Activated T-helper 1 cell treated with anti-CD3 and anti-CD28 coated beads, Interleukin-12 subunit alpha, Interleukin-12 subunit beta, Interleukin-2, Interleukin-4 antibody, amounts not matched to agents 30 ng/mL and 10 ng/mL and 1 ng/mL, durations not matched to agents 14 hours and 24 hours and 36 hours (primary cell): ENCODE data around the gene LPP. TPM values are rescaled to one million over a fixed set of nuclear protein-coding genes. Genes with fewer than 3 reads are reported as not detected.

Experiments
- DNase-seq: peaks from one replicate; pipeline ENCODE4 v3.0.0; 2021; ENCODE audit warnings: low spot score
- H3K27ac Mint-ChIP-seq: one replicate; pipeline ENCODE4 v1.8.0; 2021; ENCODE audit warnings: mild to moderate bottlenecking, mixed read lengths
- H3K27me3 Mint-ChIP-seq: one replicate; pipeline ENCODE4 v1.8.0; 2022; ENCODE audit warnings: mild to moderate bottlenecking, moderate library complexity, mixed read lengths; ENCODE audit not compliant: insufficient read depth
- H3K36me3 Mint-ChIP-seq: one replicate; pipeline ENCODE4 v1.8.0; 2021; ENCODE audit warnings: low read depth, mixed read lengths
- H3K4me1 Mint-ChIP-seq: one replicate; pipeline ENCODE4 v1.8.0; 2021; ENCODE audit warnings: low read depth, mixed read lengths
- H3K4me3 Mint-ChIP-seq: one replicate; pipeline ENCODE4 v1.8.0; 2021; ENCODE audit warnings: mild to moderate bottlenecking, moderate library complexity, mixed read lengths
- H3K9me3 Mint-ChIP-seq: one replicate; pipeline ENCODE4 v1.8.0; 2021; ENCODE audit warnings: mixed read lengths
- intact Hi-C: fragments of 100-400 bp; cut with micrococcal nuclease; formaldehyde crosslinking; loops from one replicate; pipeline ENCODE4 v1.15.1; 2024
- total RNA-seq: library from RNA; stranded (reverse); gene quantifications from 2 replicates; pipeline ENCODE4 v1.2.3, GENCODE V29; 2022

The LPP gene
- total RNA-seq, 1 donor from 2014 or later, result 38.2 TPM

DNA sequence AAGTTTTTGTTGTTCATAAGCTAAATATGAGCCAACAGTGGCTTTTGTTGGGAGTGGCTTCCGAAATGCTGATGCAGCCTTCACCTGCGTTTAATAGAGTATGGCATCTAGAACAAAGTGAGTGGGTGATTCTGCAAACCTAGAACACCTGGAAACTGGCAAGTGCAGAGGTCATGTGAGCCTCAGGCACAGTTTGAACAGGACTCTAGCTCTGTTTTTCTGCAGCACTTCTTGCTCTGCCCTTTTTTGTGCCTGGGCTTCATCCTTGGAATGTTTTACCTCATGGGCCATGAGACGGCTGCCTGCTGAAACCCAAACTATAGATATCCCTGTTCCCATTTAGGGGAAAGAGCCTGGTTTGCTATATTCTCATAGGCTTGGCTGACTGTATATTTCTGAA is 73.5 kb downstream of the LPP start:
- intact Hi-C loops, result no loop called here
- H3K27ac Mint-ChIP-seq, result no peak overlapping the region
- no peak for DNase-seq
- H3K4me1 Mint-ChIP-seq, result peaks cover 8% of the 10 kb centered on the region
- no peak overlapping the region for H3K4me3 Mint-ChIP-seq
- H3K36me3 Mint-ChIP-seq, result peaks cover 31% of the 10 kb centered on the region
- no peaks in the 10 kb centered on the region for H3K27me3 Mint-ChIP-seq
- no peaks in the 10 kb centered on the region for H3K9me3 Mint-ChIP-seq

DNA sequence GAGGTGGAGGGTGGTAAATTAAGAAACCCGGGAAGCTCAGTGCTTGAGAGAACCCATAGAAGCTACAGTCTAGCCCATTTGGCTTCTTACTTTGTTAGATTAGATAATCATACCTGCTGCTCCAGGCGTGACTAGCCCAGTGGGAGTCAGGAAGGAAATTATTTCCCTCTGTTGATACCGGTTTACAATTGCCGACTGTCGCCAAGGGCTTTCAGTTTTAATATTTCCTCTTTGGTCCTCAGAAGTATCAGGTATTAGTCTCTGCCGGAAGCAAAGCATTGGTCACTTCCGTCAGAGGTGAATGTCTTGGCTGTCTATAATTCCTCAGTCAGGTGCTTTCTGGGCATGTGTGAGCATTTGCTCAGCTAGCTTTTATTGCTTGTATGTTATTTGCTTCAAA is 75.2 kb downstream of the LPP start:
- no peak overlapping the region for H3K4me3 Mint-ChIP-seq
- intact Hi-C loops, result no loop called here
- H3K4me1 Mint-ChIP-seq, result peaks cover 3% of the 10 kb centered on the region
- no peak overlapping the region for H3K27ac Mint-ChIP-seq
- peaks cover 26% of the 10 kb centered on the region for H3K36me3 Mint-ChIP-seq
- no peaks in the 10 kb centered on the region for H3K9me3 Mint-ChIP-seq
- no peak for DNase-seq
- no peaks in the 10 kb centered on the region for H3K27me3 Mint-ChIP-seq

DNA sequence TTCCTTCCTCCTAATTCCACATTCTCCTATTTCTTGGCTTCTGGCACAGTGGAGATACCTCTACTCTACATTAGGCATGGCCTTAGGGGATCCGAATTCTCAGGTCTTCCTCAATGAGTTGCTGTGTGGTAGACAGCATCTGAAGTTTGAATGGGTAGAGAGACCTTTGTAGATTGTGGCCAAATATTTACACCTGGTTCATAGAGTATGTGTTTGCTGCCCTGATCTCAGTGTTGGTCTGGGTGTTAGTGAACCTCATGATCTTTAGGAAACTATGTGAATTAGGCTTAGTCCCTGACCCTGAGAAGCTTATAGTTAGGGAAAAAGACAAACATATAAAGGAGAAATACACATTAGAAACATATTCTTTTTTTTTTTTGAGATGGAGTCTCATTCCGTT is 75.8 kb downstream of the LPP start:
- H3K4me3 Mint-ChIP-seq, result no peak overlapping the region
- H3K4me1 Mint-ChIP-seq, result peaks cover 8% of the 10 kb centered on the region
- intact Hi-C loops, result no loop called here
- no peaks in the 10 kb centered on the region for H3K27me3 Mint-ChIP-seq
- H3K36me3 Mint-ChIP-seq, result peaks cover 26% of the 10 kb centered on the region
- H3K27ac Mint-ChIP-seq, result no peak overlapping the region
- no peaks in the 10 kb centered on the region for H3K9me3 Mint-ChIP-seq
- no peak for DNase-seq

DNA sequence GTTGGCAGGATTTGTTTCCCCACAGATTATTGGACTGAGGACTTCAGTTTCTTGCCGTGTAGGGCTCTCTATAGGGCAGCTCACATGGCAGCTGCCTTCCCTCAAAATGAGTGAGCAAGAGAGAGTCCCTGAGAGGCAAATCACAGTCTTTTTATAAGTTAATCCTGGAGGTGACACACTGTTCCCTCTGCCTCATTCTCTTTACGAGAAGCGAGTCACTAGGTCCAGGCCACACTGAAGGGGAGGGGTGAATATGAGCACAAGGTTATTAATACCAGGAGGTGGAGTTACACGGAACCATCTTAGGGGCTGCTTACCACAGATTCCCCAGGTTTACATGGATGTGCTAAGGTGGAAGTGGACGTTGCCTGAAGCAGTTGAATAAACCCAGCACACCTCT is 77.0 kb downstream of the LPP start:
- DNase-seq, result no peak
- Mint-ChIP-seq H3K4me1 (peaks cover 8% of the 10 kb centered on the region), H3K9me3 (no peaks in the 10 kb centered on the region), H3K36me3 (peaks cover 24% of the 10 kb centered on the region), H3K27me3 (no peaks in the 10 kb centered on the region), H3K27ac (no peak overlapping the region), H3K4me3 (no peak overlapping the region)
- intact Hi-C loops, result no loop called here

DNA sequence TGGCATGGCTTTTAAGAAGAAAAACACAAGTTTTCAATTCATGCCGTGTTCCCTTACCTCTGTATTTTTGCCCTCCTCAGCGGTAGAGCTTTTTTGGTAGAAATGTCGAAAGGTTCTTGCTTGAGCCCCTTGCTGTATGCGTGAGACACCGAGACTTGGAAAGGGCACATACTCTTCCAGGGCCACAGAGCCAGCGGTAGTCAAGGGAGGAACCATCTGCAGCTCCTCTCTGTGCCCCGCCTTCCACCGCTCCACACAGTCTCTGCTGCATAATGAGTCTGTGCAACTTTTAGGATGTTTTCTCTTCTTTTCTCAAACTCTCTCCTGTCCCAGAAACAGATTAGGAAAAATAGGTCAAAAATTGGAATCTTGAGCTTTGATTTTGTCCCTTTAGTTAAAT is 77.5 kb downstream of the LPP start:
- H3K36me3 Mint-ChIP-seq, result peaks cover 23% of the 10 kb centered on the region
- DNase-seq, result no peak
- intact Hi-C loops, result no loop called here
- H3K9me3 Mint-ChIP-seq, result no peaks in the 10 kb centered on the region
- no peaks in the 10 kb centered on the region for H3K27me3 Mint-ChIP-seq
- H3K4me1 Mint-ChIP-seq, result peaks cover 8% of the 10 kb centered on the region
- H3K4me3 Mint-ChIP-seq, result no peak overlapping the region
- no peak overlapping the region for H3K27ac Mint-ChIP-seq

DNA sequence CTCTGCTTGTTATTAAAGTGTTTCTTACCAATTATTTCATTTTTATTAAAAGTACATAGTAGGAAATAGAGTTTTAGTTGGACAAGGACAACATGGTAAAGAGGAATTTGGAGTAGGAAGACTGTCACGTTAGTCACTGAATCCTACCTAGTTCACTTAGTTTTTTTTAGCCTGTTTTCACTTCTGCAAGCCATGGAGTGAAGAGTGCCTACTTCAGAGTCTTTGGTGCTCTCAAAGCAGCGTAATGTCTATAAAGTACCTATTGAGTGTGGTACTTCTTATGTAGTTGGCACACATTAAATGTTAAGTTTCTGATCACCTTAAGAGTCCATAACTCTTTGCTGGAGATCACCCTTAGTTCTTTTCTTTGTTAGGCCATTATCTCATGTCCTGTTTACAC is 78.7 kb downstream of the LPP start:
- Mint-ChIP-seq H3K4me3 (no peak overlapping the region), H3K9me3 (no peaks in the 10 kb centered on the region), H3K4me1 (peaks cover 8% of the 10 kb centered on the region), H3K27me3 (no peaks in the 10 kb centered on the region), H3K27ac (no peak overlapping the region), H3K36me3 (peaks cover 21% of the 10 kb centered on the region)
- DNase-seq, result no peak
- intact Hi-C loops, result no loop called here

DNA sequence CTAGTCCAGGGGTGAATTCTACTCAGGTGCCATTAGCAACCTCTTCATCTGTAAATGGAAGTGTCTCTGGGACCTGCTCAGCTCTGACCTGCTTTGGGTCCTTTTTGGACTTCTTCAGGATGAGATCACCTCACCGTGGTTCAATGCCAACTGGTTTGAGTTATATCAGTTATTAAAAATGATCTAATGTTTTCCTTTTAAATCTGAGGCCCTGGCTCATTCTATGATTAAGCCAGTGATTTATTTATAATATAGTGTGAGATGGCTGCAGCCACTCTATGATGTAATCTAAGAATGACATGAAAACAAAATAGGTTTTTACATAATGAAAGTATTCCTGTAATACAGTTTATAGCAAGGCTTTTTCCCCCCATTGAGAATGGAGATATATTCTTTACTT is 79.4 kb downstream of the LPP start:
- H3K9me3 Mint-ChIP-seq, result no peaks in the 10 kb centered on the region
- peaks cover 25% of the 10 kb centered on the region for H3K36me3 Mint-ChIP-seq
- H3K4me3 Mint-ChIP-seq, result no peak overlapping the region
- intact Hi-C loops, result no loop called here
- DNase-seq, result no peak
- peaks cover 12% of the 10 kb centered on the region for H3K4me1 Mint-ChIP-seq
- no peak overlapping the region for H3K27ac Mint-ChIP-seq
- no peaks in the 10 kb centered on the region for H3K27me3 Mint-ChIP-seq

DNA sequence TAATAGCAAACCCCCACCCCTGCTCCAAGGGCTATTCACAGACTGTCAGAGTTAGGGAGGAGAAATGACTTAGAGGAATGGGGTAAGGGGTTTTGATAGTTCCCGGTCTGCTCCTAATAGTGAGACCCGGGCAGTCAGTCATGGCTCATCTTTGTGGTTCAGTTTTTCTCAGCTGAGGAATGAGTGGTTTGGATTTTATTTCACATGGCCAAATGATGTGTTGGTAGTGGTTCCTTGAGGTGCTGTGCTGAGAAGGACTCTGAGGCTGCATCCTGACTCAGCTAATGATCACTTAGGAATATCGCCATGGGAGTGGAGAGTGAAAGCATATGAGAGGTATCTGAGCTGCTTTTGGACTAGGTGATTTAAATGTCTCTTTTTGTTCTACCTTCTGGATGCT is 80.2 kb downstream of the LPP start:
- Mint-ChIP-seq H3K36me3 (peaks cover 26% of the 10 kb centered on the region), H3K27ac (no peak overlapping the region), H3K4me1 (peaks cover 14% of the 10 kb centered on the region), H3K9me3 (no peaks in the 10 kb centered on the region), H3K4me3 (no peak overlapping the region), H3K27me3 (no peaks in the 10 kb centered on the region)
- intact Hi-C loops, result no loop called here
- DNase-seq, result no peak

DNA sequence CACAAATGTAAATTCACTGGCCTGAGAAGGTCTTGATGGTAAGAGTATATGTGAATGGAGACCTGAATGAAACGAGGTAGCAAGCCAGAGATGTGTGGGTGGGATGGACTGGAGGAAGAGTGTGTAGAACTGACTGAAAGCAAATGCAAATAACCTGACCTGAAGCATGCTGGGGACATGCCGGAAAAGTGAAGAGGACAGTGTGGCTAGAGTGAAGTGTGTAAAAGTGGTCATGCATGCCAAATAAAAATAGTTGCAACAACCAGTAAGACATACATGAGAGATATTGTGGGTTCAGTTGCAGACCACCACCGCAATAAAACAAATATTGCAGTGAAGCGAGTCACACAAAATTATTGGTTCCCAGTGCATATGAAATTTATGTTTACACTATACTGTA is 82.3 kb downstream of the LPP start:
- Mint-ChIP-seq H3K4me1 (peaks cover 20% of the 10 kb centered on the region), H3K36me3 (peaks cover 31% of the 10 kb centered on the region), H3K9me3 (no peaks in the 10 kb centered on the region), H3K27ac (no peak overlapping the region), H3K27me3 (no peaks in the 10 kb centered on the region), H3K4me3 (no peak overlapping the region)
- DNase-seq, result no peak
- intact Hi-C loops, result no loop called here

DNA sequence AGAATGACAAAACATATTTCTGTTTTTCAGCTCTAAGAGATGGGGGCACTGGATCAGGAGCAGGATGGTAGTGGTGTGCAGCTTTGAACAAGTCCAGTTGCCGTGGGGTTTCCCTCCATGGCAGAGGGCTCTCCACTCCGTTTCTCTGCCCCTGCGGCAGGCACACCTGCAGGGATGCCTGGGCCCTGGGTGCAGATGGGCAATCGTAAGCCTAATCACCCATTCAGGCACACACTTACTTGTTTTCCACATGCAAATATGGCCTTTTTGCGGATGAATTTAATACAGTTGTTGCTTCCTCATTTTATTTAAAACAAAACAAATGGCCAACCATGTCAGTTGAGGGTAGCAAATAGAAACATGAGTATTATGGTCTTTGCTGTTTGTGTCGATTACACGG is 85.1 kb downstream of the LPP start:
- intact Hi-C loops, result no loop called here
- Mint-ChIP-seq H3K4me3 (no peak overlapping the region), H3K27ac (no peak overlapping the region), H3K36me3 (peaks cover 25% of the 10 kb centered on the region), H3K27me3 (no peaks in the 10 kb centered on the region), H3K4me1 (peaks cover 34% of the 10 kb centered on the region), H3K9me3 (no peaks in the 10 kb centered on the region)
- no peak for DNase-seq

DNA sequence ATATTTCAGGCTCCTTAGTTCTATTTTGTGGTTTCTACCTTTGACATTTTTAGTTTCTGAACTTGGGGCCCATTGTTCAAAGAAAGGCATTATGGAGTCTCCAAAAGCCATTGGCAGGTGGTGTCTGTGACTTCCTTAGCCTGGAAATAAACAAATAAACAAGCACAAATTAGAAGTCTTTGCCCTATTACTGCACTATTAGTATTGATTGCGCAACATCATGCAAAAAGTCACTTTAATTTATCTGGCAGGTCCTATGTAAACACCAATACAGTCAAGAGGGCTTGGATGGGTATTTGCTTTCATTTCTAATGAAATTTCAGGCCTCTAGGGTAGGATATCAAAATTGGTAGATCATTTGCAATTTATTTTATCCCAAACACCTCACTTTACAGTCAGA is 85.6 kb downstream of the LPP start:
- Mint-ChIP-seq H3K4me1 (peaks cover 32% of the 10 kb centered on the region), H3K36me3 (peaks cover 20% of the 10 kb centered on the region), H3K4me3 (no peak overlapping the region), H3K9me3 (no peaks in the 10 kb centered on the region), H3K27ac (no peak overlapping the region), H3K27me3 (no peaks in the 10 kb centered on the region)
- no peak for DNase-seq
- intact Hi-C loops, result no loop called here

DNA sequence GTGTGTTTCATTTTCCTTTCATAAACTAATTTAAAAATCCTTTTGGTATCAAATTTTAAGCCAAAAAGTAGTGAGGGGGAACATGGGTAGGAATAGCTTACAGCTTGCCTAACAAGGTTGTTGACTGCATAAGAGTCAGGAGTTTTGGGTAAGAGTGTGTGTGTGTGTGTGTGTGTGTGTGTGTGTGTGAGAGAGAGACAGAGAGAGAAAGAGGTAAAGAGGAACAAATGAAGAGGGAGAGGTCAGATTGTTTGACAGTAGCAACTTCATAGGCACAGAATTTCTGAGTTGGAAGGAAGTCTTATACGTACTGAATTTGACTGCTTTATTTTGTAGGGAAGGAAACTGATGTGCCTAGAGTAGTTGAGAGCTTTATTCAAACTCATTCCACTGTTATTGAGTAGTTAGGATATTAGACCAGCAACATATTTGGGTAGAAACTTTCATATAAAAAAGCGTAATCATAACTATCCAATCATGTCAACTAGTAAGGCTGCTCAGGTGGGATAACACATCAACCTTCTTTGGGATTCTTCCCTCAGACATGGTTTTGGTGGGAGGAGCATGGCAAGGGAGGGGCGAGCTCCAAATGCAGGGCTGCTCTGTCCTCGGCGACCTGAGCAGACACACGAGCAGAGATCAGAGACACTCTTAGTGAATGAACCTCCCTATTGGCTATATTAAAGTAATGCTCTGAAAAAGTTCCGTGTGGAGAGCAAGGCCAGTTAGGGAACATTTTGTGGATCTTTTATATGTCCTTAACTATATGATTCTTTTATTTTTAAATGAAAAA is 86.4 kb downstream of the LPP start:
- Mint-ChIP-seq H3K9me3 (no peaks in the 10 kb centered on the region), H3K27me3 (no peaks in the 10 kb centered on the region), H3K4me1 (peaks cover 34% of the 10 kb centered on the region), H3K27ac (no peak overlapping the region), H3K36me3 (peaks cover 15% of the 10 kb centered on the region), H3K4me3 (no peak overlapping the region)
- intact Hi-C loops, result no loop called here
- no peak for DNase-seq

DNA sequence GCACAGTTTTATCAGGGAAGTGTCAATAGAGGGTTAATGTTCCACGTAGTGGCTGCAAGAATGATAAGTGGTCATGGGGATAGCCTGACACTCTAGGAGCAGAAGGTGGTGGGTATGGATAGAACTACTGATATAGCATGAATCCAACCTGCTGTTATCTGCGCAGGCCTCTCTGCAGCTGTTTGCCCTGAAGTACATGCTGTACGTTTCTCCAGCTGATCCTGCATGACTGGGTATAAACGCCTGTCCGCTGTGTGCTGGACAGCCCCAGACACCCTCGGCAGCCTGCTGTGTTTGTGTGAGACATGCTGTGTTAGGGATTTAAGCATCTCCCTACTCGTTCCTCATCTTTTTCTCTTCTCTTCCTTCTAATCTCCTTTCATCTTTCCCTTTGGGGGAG is 87.1 kb downstream of the LPP start:
- peaks cover 15% of the 10 kb centered on the region for H3K36me3 Mint-ChIP-seq
- no peaks in the 10 kb centered on the region for H3K27me3 Mint-ChIP-seq
- peaks cover 34% of the 10 kb centered on the region for H3K4me1 Mint-ChIP-seq
- DNase-seq, result no peak
- no peak overlapping the region for H3K4me3 Mint-ChIP-seq
- intact Hi-C loops, result no loop called here
- H3K9me3 Mint-ChIP-seq, result no peaks in the 10 kb centered on the region
- no peak overlapping the region for H3K27ac Mint-ChIP-seq

DNA sequence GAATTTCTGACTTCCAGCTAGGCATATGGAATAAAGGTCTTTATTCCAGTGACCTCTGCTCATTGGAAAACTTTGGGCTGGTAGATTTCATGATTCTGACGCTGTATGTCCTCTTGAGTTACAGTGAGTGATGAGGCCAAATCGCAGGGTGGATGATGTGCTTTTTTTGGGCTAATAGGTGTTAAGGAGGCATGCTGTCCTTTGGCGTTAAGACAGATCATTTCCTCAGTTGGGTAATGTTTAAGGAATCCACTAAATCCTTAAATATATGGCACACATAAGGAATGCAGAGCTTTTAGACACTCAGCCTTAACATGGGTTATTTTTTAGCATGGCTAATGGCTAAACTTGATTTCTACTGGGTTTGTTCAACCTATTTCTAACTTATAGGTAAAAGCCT is 87.9 kb downstream of the LPP start:
- Mint-ChIP-seq H3K27me3 (no peaks in the 10 kb centered on the region), H3K4me3 (no peak overlapping the region), H3K4me1 (peaks cover 34% of the 10 kb centered on the region), H3K9me3 (no peaks in the 10 kb centered on the region), H3K27ac (no peak overlapping the region), H3K36me3 (peaks cover 17% of the 10 kb centered on the region)
- DNase-seq, result no peak
- intact Hi-C loops, result no loop called here
